Panc1 (cell line): Measurements from ENCODE around the gene ALS2CL. TPM values are rescaled to one million over a fixed set of nuclear protein-coding genes. Genes with fewer than 3 reads are reported as not detected.

ENCODE experiments used
- ATAC-seq: fragments of 200-7000 bp; cut with Tn5 transposase; 2 replicates; pipeline ENCODE4 v1.9.1; 2020; ENCODE audit warnings: mild to moderate bottlenecking, moderate library complexity
- BruUV-seq: library from RNA; stranded (reverse); fragments of 400-500 nt; replicated peaks from 2 replicates; lab custom pipeline; 2021; lab: Mats Ljungman, UMichigan
- CTCF ChIA-PET: fragments of 300-600 bp; sonication (Branson Sonifier 250); formaldehyde crosslinking; loops from one replicate; lab custom pipeline; 2022; ENCODE audit warnings: antibody characterized with exemption; lab: Charles Lee
- POLR2A ChIA-PET: fragments of 300-600 bp; sonication (Branson Sonifier 250); formaldehyde crosslinking; loops from one replicate; lab custom pipeline; 2022; ENCODE audit warnings: antibody characterized with exemption; lab: Charles Lee
- DNase-seq: peaks from one replicate; pipeline ENCODE4 v3.0.0-alpha.2; 2010; ENCODE audit warnings: low read depth, low spot score
- H3K27ac ChIP-seq: 2 replicates; pipeline ENCODE4 v1.5.1; 2011; ENCODE audit warnings: mild to moderate bottlenecking, low read length, inconsistent platforms
- H3K27me3 ChIP-seq: fragments of 200-500 bp; sonication (Bioruptor generic); 2 replicates; pipeline ENCODE4 v1.6.0; 2014; ENCODE audit warnings: low read length, inconsistent platforms; ENCODE audit not compliant: control insufficient read depth, insufficient read depth
- H3K36me3 ChIP-seq: fragments of 200-500 bp; sonication (Bioruptor generic); 2 replicates; pipeline ENCODE4 v1.5.1; 2014; ENCODE audit warnings: inconsistent platforms, mild to moderate bottlenecking, low read length, moderate library complexity; ENCODE audit not compliant: control insufficient read depth, insufficient read depth
- H3K4me1 ChIP-seq: 2 replicates; pipeline ENCODE4 v1.5.1; 2011; ENCODE audit warnings: inconsistent platforms, mild to moderate bottlenecking, low read length, moderate library complexity; ENCODE audit not compliant: control insufficient read depth, insufficient read depth
- H3K4me3 ChIP-seq, 2 experiments: 2 replicates each; pipeline ENCODE4 v1.5.1; 2011 to 2012; ENCODE audit warnings: low read depth in 2 of 2, low read length in 2 of 2, mild to moderate bottlenecking in 2 of 2, inconsistent platforms in 1 of 2, moderate library complexity in 1 of 2
- H3K9me3 ChIP-seq: fragments of 200-500 bp; sonication (Bioruptor generic); 2 replicates; pipeline ENCODE4 v1.5.1; 2014; ENCODE audit warnings: low read depth, mild to moderate bottlenecking, inconsistent platforms, low read length, moderate library complexity; ENCODE audit not compliant: control insufficient read depth, insufficient read depth
- POLR2AphosphoS5 ChIP-seq: IDR thresholded peaks from 2 replicates; pipeline ENCODE4 v1.6.1; 2012; ENCODE audit warnings: mild to moderate bottlenecking, low read depth, low read length, moderate library complexity
- SIN3A ChIP-seq: IDR thresholded peaks from 2 replicates; pipeline ENCODE4 v1.6.1; 2012; ENCODE audit warnings: low read depth, mild to moderate bottlenecking, low read length, moderate library complexity, borderline replicate concordance; ENCODE audit not compliant: insufficient read depth
- TCF7L2 ChIP-seq: IDR thresholded peaks from 2 replicates; pipeline ENCODE4 v1.6.1; 2011; ENCODE audit warnings: mild to moderate bottlenecking, low read depth, low read length, inconsistent platforms
- in situ Hi-C: cut with HindIII; loops from 2 replicates; pipeline ENCODE4 v1.10.0; 2016; ENCODE audit warnings: low sequenced_read_pairs, low pct_unique_long_range_greater_than_20kb
- intact Hi-C: fragments of 100-400 bp; cut with micrococcal nuclease; formaldehyde crosslinking; loops from one replicate; pipeline ENCODE4 v1.10.0; 2022; ENCODE audit not compliant: unreplicated experiment
- total RNA-seq: library from RNA; stranded (reverse); gene quantifications from one replicate; pipeline ENCODE4 v1.2.1, GENCODE V29; 2021; ENCODE audit not compliant: unreplicated experiment
- TF ChIP-seq, protein P1 (sequence below), 2 experiments: IDR thresholded peaks; 2 replicates each; pipeline ENCODE4 v1.6.1; 2011 to 2012; ENCODE audit warnings: low read depth in 2 of 2, control low read depth in 1 of 2, low read length in 1 of 2, mild to moderate bottlenecking in 1 of 2, moderate library complexity in 1 of 2; ENCODE audit not compliant: insufficient read depth in 1 of 2
- TF ChIP-seq, protein P2 (sequence below): fragments of 450-650 bp; IDR thresholded peaks from 2 replicates; pipeline ENCODE4 v1.5.1; 2017; ENCODE audit warnings: mild to moderate bottlenecking

The ALS2CL gene
- total RNA-seq, 1 experiment from 2014 or later = 2.7 TPM

- intact Hi-C loops (no loop called here), in situ Hi-C loops (no loop called here)
- no peak overlapping the region for H3K4me3 ChIP-seq
- BruUV-seq = no TSS peak
- TF ChIP-seq, protein P1, sequence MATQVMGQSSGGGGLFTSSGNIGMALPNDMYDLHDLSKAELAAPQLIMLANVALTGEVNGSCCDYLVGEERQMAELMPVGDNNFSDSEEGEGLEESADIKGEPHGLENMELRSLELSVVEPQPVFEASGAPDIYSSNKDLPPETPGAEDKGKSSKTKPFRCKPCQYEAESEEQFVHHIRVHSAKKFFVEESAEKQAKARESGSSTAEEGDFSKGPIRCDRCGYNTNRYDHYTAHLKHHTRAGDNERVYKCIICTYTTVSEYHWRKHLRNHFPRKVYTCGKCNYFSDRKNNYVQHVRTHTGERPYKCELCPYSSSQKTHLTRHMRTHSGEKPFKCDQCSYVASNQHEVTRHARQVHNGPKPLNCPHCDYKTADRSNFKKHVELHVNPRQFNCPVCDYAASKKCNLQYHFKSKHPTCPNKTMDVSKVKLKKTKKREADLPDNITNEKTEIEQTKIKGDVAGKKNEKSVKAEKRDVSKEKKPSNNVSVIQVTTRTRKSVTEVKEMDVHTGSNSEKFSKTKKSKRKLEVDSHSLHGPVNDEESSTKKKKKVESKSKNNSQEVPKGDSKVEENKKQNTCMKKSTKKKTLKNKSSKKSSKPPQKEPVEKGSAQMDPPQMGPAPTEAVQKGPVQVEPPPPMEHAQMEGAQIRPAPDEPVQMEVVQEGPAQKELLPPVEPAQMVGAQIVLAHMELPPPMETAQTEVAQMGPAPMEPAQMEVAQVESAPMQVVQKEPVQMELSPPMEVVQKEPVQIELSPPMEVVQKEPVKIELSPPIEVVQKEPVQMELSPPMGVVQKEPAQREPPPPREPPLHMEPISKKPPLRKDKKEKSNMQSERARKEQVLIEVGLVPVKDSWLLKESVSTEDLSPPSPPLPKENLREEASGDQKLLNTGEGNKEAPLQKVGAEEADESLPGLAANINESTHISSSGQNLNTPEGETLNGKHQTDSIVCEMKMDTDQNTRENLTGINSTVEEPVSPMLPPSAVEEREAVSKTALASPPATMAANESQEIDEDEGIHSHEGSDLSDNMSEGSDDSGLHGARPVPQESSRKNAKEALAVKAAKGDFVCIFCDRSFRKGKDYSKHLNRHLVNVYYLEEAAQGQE (IDR thresholded peaks at IDR 0.05; ENCODE audit: insufficient read depth in 1 of 2, low read depth in 2 of 2, low read length in 1 of 2) = no peak
- TF ChIP-seq TCF7L2 = no peak
- TF ChIP-seq, protein P2, sequence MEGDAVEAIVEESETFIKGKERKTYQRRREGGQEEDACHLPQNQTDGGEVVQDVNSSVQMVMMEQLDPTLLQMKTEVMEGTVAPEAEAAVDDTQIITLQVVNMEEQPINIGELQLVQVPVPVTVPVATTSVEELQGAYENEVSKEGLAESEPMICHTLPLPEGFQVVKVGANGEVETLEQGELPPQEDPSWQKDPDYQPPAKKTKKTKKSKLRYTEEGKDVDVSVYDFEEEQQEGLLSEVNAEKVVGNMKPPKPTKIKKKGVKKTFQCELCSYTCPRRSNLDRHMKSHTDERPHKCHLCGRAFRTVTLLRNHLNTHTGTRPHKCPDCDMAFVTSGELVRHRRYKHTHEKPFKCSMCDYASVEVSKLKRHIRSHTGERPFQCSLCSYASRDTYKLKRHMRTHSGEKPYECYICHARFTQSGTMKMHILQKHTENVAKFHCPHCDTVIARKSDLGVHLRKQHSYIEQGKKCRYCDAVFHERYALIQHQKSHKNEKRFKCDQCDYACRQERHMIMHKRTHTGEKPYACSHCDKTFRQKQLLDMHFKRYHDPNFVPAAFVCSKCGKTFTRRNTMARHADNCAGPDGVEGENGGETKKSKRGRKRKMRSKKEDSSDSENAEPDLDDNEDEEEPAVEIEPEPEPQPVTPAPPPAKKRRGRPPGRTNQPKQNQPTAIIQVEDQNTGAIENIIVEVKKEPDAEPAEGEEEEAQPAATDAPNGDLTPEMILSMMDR = no peak
- TF ChIP-seq SIN3A = no peak
- TF ChIP-seq POLR2AphosphoS5 = no peak
- H3K4me1 ChIP-seq = peaks cover 2% of the 10 kb centered on the region; the same call in 1 of the 2 replicates
- POLR2A ChIA-PET = no interaction called here
- no peaks in the 10 kb centered on the region for H3K27me3 ChIP-seq
- ATAC-seq (no peak), DNase-seq (no peak)
- no peaks in the 10 kb centered on the region for H3K36me3 ChIP-seq
- H3K9me3 ChIP-seq = no peaks in the 10 kb centered on the region
- CTCF ChIA-PET = no interaction called here
- H3K27ac ChIP-seq = no peak overlapping the region
These were observed 25.6 kb upstream of the ALS2CL start for GRCh38 chr3:46719044-46719565.

- Histone ChIP-seq H3K4me3 (no peak within 1 kb of the TSS), H3K9me3 (no peaks in the 10 kb centered on the region), H3K4me1 (peaks cover 6% of the 10 kb centered on the region; the same call in 1 of the 2 replicates), H3K36me3 (no peaks in the 10 kb centered on the region), H3K27me3 (no peaks in the 10 kb centered on the region), H3K27ac (no peak within 1 kb of the TSS)
- CTCF ChIA-PET = no interaction called here
- intact Hi-C loops = no loop called here
- ATAC-seq (no peak), DNase-seq (no peak)
- POLR2A ChIA-PET = no interaction called here
- in situ Hi-C loops = no loop called here
- TF ChIP-seq, protein P2 = peak; percentile 47
- no peak for TF ChIP-seq POLR2AphosphoS5
- no TSS peak for BruUV-seq
These were observed 24.2 kb upstream of the ALS2CL start, which contains the start of gene PRSS50 for GRCh38 chr3:46717447-46718231. PRSS50 (minus strand) TSS chr3:46717869; CDS start chr3:46717824, 45 bp downstream.
